ENCODE data around the gene TSEN54.
A peak's percentile ranks its signal among the peaks of the same experiment; 100 is the strongest.

Gene TSEN54

GRCh38 chr17:75481194-75482068 is 34.9 kb upstream of the TSEN54 start:
- TF ChIP-seq CTCF (conservative IDR thresholded peaks at IDR 0.05; ENCODE audit: low read depth, low read length), result no peak
- DNase-seq (ENCODE audit: low read depth), result no peak
- H3K4me3 ChIP-seq (ENCODE audit: low read length), result no peak overlapping the region

GRCh38 chr17:75482098-75482942 is 34.0 kb upstream of the TSEN54 start:
- no peak overlapping the region for H3K4me3 ChIP-seq (ENCODE audit: low read length)
- no peak for TF ChIP-seq CTCF (conservative IDR thresholded peaks at IDR 0.05; ENCODE audit: low read depth, low read length)
- no peak for DNase-seq (ENCODE audit: low read depth)

- DNase-seq (ENCODE audit: low read depth), result no peak
- no peak for TF ChIP-seq CTCF (conservative IDR thresholded peaks at IDR 0.05; ENCODE audit: low read depth, low read length)
- no peak overlapping the region for H3K4me3 ChIP-seq (ENCODE audit: low read length)
Measured at GRCh38 chr17:75485688-75486087, 30.6 kb upstream of the TSEN54 start.

- no peak for TF ChIP-seq CTCF (conservative IDR thresholded peaks at IDR 0.05; ENCODE audit: low read depth, low read length)
- H3K4me3 ChIP-seq (ENCODE audit: low read length), result no peak overlapping the region
- no peak for DNase-seq (ENCODE audit: low read depth)
Measured at GRCh38 chr17:75486151-75486550, 30.2 kb upstream of the TSEN54 start.

GRCh38 chr17:75486951-75487350 is 29.4 kb upstream of the TSEN54 start:
- DNase-seq (ENCODE audit: low read depth), result no peak
- no peak overlapping the region for H3K4me3 ChIP-seq (ENCODE audit: low read length)
- TF ChIP-seq CTCF (conservative IDR thresholded peaks at IDR 0.05; ENCODE audit: low read depth, low read length), result no peak

GRCh38 chr17:75487351-75488070 is 28.8 kb upstream of the TSEN54 start:
- H3K4me3 ChIP-seq (ENCODE audit: low read length), result no peak overlapping the region
- peak; percentile 4 for TF ChIP-seq CTCF (conservative IDR thresholded peaks at IDR 0.05; ENCODE audit: low read depth, low read length)
- DNase-seq (ENCODE audit: low read depth), result no peak

All from retinal pigment epithelial cell (primary cell).